RPMI7951 (cell line): Measurements from ENCODE around the gene INKA2. TPM values are rescaled to one million over a fixed set of nuclear protein-coding genes. Genes with fewer than 3 reads are reported as not detected.
"Not testable (repeated sequence)": the region's sequence is repeated elsewhere in the genome, so short reads cannot be mapped to it uniquely, and the experiment has no call there.

Experiments used
- DNase-seq: peaks from one replicate; pipeline ENCODE4 v3.0.0-alpha.2; 2012; ENCODE audit warnings: low read depth
- total RNA-seq: library from RNA; depleted of rRNA; stranded (reverse); fragments of >200 nt; shearing (Covaris generic); gene quantifications from 2 replicates; pipeline ENCODE4 v1.2.3, GENCODE V29; 2014

INKA2 gene
- total RNA-seq, 1 experiment from 2014 or later = 1.4 TPM

DNA sequence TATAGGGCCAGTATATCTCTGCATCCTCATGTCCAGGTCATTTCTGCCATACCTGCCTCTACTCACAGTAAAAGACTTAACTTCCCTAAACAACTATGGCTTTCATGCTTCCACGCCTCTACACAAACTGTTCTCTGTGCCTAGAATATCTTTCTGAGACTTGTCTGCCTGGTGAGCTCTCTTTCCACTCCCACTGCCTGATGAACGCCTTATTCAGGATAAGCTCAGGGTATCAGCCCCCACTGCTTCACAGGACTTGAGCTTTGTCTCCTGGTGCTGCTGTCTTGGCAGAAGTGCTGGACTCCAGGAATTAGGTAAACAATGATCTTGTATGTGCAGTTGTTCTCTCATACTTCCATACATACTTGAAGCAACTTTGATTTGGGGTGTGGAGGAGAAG lies 11.7 kb upstream of the INKA2 start:
- DNase-seq = no peak

DNA sequence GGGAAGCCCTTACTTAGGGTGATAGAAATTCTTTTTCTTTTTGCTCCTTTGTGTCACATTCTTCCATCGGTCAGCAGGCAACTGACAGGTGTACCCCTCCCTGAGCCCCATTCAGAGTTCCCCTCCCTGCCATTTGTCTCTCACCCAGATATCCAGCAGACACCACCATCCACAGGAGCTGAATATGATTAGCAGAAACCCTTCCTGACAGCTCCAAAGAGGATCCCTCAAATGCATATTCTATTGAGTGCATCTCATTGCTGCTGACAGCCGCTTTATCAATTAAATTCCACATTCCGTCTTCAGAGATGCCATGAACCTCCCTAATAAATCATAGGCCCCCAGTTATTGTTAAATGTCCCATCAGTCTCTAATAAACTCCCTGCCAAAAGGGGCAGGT lies 10.4 kb upstream of the INKA2 start:
- DNase-seq = no peak

DNA sequence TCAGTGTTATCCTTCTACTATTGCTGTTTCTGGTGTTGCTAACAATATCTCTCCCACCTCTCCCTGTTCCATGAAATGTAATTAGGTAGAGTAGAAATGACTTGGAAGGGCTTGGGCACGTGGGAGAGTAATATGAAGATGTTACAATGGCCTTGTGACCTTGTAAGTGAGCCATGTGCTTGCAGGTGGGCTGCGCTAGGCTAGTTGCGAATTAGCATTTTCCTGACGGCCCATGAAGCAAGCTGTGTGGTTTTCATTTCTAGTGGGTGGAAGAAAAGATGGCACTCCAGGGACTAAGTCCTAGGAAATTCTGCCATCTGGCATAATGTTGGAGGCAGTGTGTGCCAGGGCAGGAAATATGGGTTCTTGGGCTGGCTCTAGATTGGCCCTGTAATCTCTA lies 8.8 kb upstream of the INKA2 start:
- DNase-seq = no peak

DNA sequence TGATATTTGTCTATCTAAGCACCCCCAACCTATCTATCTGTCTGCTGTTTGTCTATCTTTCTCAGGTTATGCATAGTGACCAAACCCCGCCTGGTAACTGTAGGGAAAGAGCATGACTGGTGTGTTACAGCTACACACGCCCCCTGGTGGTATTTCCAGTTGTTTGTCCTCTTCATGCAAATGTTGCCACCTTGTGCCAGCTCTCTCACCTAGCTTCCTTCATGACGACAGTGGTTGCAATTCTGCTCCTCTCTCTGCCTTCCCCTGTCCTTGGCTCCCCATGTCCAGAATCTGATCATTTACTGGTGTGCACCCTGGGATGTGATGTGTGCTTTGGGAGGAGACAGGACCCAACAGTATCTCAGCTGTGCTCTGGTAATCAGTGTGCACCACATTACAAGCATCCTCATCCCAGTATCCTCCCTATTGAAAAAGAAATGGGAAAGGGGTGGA lies 8.1 kb upstream of the INKA2 start:
- peak; percentile 79 for DNase-seq

DNA sequence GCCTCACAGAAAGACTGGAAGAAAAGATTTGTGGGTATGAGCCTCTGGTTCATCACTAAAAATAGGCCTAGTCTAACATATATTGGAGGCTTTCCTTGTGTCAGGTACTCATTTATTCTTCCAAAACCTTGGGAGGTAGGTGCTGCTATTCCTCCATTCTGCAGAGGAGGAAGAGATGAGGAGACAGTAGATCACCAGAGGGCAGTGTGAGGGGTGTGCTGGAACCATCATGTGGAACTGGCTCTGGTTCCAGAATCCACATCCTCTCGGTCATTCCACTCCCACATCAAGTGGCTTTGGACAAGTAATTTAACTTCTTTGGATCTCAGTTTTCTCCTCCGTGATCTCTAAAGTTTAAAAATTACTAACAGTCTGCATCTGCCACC lies 7.4 kb upstream of the INKA2 start:
- no peak for DNase-seq

DNA sequence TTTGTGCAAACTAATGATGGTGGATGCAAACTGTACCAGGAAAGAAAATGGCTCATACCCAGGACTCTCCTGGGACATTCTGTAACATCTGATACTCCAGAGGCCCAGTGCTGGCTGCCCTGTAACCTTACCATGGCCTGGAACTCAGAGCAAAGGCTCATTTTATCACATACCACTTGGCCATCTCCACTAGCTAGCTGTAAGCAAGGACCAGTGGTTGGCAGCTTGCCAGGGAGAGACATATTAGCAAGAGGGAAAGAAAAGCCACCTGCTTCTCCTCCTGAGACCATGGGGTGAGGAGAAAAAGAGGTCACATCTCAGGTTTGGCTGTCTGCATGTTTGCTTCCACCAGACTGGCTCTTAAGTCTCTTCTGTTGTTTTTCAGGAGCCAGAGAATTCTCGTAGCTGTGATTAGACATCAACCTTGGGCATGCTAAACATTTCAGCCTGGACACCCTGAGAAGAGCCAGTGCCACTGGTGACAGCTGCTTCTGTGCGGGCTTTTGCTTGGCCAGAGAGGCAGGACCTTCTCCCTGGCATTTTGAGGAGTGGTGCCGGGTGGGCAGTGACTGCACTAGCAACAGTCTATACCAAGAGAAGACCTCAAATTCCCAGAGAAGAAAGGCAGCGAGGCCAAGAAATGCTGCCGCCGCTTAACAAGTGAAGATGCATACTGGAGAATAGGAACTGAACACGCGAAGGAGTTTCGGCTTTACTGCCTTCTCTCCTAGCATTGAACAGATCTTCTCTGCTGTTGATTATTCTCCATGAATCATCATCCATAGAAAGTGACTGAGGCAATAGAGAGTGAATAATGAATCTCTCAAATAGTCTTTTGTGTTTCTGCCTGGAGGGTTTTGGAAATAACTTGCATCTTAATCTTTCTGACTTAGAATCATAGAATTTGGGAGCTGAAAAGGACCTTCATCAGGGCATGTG lies 6.7 kb upstream of the INKA2 start:
- DNase-seq = peak; percentile 42

DNA sequence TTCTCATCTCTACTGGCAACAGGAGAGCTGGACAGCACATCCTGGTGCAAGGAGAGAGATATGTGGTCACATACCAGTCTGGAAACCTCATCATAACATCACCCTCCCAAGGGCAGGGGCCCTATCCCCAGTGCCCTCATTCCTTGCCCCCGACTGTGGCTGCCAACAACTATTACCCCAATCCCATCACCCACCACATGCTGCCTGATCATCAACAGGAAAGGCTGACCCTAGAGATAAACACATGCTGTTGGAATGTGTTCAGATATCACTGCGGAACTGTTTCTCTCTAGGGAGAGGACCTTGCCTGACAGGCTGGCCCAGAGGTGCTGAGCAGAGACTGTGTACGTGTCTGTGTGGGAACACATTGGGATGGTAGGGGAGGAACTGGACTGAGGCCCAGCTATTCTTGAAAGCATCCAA lies 4.5 kb upstream of the INKA2 start:
- DNase-seq = no peak

DNA sequence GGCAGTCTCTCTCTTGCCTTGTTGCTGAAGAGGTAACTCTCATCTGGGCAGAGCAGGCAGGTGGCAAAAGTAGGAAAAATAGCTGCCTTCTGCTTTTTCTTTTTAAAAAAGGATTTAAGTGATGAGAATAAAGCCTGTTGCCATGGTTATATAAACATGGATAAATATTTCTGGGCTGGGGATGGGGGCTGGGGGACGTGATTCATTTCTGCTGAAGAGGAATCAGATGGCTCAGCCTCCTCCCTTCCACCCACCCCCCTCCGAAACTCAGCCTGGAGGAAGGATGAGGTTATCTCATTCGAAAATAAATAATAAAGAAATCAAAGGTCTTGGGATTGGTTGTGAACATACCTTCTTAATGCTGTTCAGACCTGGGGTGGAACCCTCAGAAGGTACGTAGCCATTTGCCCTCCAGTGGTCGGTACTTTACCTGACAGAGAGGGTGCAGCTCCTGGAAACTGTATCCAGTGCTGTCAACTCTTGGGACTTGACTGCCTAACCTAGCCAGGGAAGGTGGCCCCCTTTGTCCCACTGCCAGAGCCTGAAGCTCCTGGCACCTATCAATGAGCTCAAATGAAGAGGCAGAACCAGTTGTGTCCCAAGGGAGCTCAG lies 3.8 kb upstream of the INKA2 start:
- no peak for DNase-seq

DNA sequence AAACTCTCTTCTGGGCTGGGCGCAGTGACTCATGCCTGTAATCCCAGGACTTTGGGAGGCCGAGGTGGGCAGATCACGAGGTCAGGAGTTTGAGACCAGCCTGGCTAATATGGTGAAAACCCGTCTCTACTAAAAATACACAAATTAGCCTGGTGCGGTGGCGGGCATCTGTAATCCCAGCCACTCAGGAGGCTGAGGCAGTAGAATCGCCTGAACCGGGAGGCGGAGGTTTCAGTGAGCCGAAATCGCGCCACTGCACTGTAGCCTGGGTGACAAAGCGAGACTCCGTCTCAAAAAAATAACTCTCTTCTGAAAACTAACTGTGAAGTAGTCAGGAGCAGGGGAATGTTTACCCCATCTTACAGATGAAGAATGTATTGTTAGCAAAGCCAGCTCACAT lies 3.1 kb upstream of the INKA2 start:
- not testable (repeated sequence) for DNase-seq

DNA sequence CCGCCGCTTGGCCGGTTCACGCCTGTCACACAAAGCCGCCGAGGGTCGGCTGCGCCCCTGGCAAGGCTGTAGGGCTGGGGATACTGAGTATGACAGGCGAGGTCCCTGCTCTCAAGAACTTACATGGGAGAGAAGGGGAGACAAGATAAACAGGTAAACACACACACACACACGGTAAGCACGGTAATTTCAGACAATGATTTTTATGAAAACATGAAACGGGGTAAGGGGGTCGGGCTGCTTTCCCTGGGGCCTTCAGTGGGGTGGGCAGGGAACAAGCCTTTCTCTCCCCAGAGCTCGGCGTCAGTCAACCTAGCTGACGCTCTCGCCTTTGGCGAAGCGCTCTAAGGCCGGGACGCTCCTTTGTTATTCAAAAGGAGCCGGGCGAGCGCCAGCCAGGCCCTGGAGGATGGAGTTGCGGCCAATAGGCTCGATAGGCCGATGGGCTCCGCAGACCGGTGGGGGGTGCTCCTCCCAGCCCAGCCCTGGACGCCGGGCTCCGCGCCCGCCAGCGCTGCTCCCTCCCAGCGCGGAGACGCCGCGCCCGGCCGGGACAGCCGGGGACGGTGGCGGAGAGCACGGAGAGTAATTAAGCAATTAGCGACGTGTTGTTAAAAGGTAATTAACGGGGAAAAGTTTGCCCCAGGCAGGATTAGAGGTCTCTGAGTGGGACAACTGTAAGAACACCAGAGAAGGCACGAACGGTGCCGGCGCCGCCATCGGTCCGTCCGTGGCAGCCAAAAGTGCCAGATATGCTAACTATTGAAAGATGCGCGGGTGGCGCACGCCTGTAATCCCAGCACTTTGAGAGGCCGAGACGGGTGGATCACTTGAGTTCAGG lies 950 bp upstream of the INKA2 start:
- DNase-seq = peak; percentile 64

DNA sequence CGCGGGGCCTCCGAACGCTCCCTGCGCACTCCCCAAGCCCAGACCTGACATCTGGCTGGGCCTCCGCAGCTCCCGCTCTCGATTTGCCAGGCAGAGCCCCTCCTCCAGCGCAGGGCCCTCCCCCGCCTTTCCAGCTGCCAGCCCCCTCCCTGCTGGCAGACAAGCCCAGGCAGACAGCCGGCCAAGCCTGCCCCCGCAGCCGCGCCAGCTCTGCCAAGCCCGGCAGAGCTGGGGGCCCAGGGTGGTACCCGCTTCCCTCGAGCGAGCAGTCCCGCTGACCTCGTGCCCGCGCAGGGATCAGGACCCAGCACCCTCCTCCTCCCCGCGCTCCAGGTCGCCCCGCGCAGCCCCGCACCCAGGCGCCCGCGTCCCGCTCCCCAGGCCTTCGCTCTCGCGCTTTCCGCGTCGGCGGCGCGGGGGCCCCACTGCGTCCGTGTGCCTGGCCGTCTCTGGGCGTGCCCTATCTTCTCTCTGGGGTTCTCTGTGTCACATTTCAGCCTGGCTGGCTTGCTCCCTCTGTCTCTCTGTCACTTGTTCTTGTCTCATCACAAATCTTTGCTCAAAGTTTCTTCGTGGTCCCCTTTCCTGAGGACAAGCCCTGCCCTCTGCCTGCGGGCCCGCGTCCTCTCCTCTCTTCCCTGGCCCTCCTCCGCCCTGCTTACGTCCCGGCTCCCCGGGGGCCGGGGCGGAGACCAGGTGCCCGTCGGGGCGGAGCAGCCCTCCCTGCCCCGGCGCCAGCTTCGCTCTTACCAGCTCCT lies 580 bp downstream of the INKA2 start:
- peak; percentile 75 for DNase-seq

DNA sequence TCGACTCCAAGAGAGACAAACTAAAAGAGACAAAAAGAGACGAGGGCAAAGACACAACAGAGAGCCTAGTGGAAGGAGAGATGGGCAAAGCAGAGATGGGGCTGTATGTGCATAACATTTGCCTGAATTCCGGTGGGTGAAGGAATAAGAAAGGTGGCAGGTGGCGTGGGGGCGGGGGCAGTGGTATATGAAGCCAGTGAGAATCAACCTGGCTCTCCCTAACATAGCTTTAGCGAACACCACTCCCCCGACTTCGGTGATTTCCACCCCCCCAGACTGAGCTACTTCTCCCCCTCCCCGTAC lies 1.1 kb downstream of the INKA2 start:
- no peak for DNase-seq

DNA sequence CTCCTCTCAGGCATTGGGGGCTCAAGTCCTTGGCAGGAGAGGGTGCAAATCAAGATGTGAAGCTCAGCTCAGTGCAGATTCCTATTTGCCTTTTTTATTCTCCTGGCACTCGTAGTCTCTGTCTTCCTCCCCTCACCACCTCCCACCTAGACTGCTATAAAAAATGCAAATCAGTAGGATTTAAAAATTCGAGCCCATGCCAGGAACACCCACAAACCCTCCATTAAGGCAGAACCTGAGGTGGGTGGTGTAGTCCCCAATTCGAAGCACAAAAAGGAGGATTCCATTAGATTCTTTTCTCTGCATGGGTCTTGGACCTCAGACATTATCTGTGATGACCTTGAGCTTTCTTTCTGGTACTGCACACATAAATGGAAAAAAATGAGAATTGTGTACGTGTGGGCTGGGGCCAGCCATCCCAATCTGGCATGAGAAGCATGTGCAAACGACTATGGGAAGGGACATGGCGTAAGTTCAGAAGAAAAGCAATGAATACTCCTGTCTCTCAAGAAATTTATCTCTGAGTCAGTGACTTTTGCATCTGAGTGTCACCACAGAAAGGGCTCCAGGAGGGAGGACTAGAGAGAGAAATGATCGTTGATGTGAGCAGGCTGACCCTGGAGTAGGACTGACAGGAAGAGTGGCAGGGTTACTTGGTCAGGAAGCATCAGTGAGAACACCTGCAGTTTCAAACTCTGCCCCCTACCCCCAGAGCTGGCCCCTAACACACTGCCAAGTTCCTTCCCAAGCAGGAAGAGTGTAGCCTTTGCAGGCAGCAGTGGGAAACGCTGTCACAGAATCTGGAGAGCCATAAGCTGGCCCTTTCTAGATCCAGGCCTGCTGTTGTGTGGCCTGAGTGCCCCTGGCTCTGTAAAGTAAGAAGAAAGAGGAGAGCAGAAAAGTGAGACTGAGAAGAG lies 1.7 kb downstream of the INKA2 start:
- no peak for DNase-seq

DNA sequence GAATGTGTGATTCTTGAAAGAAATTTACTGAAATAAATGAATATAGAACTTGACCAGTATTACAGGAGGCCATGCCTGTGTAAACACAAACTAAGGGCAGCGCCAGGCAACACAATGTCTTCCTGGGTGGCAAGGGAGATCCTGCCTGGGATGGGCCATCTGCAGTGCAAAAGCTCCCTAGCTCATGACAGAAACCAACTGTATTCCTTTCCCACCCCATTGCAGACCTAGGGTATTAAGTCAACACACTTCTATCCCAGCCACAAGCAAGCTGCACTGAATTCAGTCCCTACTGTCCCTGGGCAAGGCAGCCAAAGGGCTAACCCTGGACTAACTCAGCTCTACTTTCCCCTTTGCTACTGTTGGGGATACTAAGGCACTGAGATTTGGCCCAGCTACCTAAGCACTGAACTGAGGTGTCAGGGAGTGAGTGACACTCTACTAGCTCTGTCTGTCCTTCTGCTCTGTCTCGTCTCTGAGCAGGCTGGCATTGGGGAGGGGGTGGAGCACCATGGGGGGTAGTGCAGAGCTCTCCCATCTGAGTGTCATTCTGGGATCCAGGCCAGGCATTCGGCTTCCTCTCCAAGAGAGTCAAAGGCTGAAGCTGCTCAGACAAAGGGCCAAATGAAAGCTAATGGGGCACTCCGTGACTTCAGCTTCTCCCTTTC lies 2.5 kb downstream of the INKA2 start:
- peak; percentile 41 for DNase-seq

DNA sequence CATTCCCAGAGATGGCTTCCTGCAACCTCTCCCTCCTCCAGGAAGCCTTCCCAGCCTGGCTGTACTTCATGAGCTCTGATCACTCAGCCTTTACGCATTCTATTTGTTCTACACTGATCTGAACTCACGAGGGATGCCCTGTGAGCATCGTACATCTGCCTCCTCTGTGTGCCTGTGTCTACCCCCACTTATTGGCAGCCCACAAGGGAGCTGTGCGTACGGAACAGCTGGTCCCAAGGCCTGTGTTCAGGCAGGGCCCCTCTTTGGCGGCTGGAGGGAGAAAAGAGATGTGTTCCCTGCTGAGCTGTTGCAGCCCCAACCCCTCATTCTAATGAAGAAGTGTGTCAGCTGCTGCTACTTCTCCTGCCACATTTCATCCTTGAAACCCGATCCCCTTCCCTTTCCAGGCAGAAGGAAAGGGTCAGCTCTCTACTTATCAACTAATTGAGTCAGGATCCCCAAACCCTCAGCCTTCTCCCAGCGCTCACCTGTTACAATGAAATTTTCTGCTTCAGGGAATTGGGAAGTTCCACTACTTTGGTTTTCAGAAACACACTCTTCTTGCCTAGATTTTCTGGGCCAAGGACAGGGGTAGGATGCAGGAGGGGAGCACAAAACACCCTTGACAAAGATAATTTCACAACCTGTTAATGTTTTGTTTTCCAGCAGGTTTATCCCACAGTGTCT lies 3.2 kb downstream of the INKA2 start:
- no peak for DNase-seq

DNA sequence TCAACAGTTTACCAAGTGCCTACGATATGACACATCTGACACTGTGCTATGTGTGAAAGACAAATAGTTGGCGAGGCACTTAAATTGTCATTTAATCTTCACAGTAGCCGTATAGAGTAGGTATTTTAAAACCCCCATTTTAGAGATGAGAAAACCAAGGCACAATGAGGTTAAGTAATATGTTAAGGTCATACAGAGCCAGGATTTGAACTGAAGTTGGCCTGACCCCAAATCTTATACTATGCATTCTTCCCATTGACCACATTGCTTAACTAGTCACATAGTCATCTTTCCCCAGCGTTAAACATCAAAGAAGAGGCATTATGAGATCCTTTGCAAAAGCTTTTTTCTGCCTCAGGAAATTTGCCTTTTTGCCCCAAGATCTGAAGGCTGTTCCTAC lies 3.9 kb downstream of the INKA2 start:
- no peak for DNase-seq

DNA sequence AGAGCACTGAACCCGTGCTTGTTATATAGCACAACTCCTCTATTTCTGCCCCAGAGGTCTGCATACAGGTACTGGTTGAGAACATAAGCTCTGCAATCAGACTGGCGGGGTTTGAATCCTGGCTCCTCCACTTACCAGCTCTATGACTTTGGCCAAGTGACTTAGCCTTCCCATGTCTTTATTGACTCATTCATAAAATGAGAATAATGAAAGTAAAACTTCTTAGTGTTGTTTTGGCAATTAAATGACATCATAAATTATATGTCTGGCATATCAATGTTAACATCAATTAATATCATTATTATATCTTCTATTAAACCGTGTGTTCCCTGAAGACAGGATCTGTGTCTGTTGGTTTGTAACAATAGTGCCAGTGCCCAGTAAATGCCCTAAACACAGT lies 4.3 kb downstream of the INKA2 start:
- no peak for DNase-seq

DNA sequence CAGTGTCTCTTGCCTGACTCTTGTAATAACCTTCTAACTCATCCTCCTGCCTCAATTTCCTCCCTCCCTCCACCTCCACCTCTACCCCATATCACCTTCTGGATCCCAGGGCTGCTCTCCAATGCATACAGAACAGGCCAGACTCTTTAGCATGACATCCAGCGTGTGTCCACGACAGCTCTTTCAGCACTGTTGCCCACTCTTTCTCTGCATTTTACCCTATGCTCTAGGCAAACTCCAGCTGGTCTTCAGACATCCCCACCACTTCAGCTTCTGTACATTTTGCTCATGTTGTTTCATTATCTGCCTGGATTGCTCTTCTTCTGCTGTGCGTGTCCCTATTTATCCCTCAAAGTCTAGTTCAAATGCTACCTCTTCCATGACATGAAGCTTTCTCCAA lies 4.8 kb downstream of the INKA2 start:
- no peak for DNase-seq

DNA sequence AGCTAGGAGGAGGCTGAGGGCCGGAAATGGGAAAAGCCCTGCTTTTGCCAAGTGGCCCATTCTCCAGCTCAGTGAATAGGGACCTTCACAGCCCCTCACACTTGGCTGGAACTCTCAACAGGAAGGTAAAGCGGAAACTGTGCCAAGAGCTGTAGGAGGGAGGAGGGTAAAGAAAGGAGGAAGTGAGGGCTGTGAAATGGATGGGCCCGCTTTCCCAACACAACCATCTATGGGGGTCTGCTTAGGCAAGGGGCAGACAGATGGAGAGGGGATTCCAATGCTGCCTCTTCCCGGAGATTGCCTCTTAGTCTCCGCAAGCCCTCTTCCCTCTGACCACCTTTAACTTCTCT lies 5.2 kb downstream of the INKA2 start:
- no peak for DNase-seq
